Keratinocyte (primary cell): ENCODE results near the gene TSTD2.

Experiments
- EZH2 ChIP-seq: IDR thresholded peaks from one replicate; pipeline ENCODE4 v1.6.1; 2012; ENCODE audit warnings: inconsistent platforms, mild to moderate bottlenecking, low read length, moderate library complexity
- TF ChIP-seq, protein P1 (sequence below), 3 experiments: IDR thresholded peaks in 1 of 3; conservative IDR thresholded peaks in 1 of 3; optimal IDR thresholded peaks in 1 of 3; 2 replicates in 2 of 3; 3 replicates in 1 of 3; pipeline versions ENCODE3 to v1.5.1; 2011; ENCODE audit warnings: low read length in 3 of 3, mild to moderate bottlenecking in 3 of 3, moderate library complexity in 2 of 3, control low read depth in 1 of 3, inconsistent platforms in 1 of 3; ENCODE audit not compliant: insufficient read depth in 2 of 3; ENCODE audit errors: extremely low read depth in 1 of 3

- no peak for TF ChIP-seq EZH2
- TF ChIP-seq, protein P1, sequence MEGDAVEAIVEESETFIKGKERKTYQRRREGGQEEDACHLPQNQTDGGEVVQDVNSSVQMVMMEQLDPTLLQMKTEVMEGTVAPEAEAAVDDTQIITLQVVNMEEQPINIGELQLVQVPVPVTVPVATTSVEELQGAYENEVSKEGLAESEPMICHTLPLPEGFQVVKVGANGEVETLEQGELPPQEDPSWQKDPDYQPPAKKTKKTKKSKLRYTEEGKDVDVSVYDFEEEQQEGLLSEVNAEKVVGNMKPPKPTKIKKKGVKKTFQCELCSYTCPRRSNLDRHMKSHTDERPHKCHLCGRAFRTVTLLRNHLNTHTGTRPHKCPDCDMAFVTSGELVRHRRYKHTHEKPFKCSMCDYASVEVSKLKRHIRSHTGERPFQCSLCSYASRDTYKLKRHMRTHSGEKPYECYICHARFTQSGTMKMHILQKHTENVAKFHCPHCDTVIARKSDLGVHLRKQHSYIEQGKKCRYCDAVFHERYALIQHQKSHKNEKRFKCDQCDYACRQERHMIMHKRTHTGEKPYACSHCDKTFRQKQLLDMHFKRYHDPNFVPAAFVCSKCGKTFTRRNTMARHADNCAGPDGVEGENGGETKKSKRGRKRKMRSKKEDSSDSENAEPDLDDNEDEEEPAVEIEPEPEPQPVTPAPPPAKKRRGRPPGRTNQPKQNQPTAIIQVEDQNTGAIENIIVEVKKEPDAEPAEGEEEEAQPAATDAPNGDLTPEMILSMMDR (optimal IDR thresholded peaks at IDR 0.05 in 1 of 3, IDR thresholded peaks at IDR 0.05 in 1 of 3, conservative IDR thresholded peaks at IDR 0.05 in 1 of 3; ENCODE audit: extremely low read depth in 1 of 3, insufficient read depth in 2 of 3, low read length in 3 of 3) = no peak
These were observed 82.8 kb downstream of the TSTD2 start for GRCh38 chr9:97550386-97550785.
